Amniotic stem cell (primary cell): ENCODE results near the gene THOC1.

Experiments used
- DNase-seq: peaks from one replicate; lab custom pipeline; 2025; lab: John Stamatoyannopoulos, UW

THOC1 gene

DNA sequence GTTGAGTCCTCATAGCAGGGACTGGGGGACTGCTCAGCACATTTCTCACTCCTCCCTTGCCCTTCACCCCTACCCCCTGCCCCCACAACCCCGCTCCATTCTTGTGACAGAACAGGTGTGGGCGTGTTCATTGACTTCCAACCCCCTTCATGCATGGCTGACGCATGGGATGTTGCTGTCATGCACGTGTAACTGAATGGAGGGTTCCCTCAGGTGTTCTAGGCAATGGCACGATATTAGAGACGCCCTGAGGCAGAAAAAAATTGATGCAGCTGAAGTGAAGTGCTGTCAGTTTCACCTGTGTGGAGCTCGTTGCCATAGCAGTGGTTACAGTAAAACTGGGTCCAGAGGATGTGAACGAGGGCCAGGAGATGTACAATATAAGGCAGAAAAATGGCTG is 6.5 kb upstream of the THOC1 start:
- DNase-seq, result no peak

GRCh38 chr18:273525-273924 is 5.7 kb upstream of the THOC1 start:
- no peak for DNase-seq

GRCh38 chr18:272650-273049 is 4.8 kb upstream of the THOC1 start:
- no peak for DNase-seq

DNA sequence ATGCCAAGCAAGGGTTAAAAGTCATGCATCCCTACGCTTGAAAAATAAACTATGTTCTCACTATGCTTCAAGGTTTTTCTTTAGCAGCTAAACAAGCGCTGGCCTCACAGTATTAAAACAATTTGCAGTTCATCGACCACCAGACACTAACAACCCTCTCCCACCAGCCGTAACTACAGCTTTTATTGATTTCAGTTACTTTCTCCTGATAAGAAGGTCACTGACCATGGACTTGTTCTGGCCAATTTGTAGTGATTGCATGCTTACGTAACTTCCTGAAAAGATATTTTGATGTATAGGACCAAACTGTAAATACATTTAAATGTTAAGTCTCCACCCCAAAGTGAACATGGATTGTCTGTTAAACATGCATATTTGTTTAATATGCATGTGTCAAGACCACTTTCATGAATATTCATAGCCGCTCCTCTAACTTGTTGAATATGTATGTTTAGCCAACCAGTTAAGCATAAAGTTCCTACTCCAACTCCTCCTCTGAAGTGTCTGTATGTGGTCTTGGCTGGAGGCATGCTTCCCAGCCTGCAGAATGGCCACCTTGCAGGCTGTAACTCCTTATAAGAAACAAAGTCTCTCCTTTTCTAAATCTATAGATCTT is 1.7 kb upstream of the THOC1 start:
- DNase-seq, result no peak

- DNase-seq, result no peak
Measured at GRCh38 chr18:267380-267687, 513 bp downstream of the THOC1 start.

GRCh38 chr18:261398-262073 is 6.3 kb downstream of the THOC1 start:
- DNase-seq, result no peak

- DNase-seq, result no peak
Measured at GRCh38 chr18:260547-260946, 7.3 kb downstream of the THOC1 start.

DNA sequence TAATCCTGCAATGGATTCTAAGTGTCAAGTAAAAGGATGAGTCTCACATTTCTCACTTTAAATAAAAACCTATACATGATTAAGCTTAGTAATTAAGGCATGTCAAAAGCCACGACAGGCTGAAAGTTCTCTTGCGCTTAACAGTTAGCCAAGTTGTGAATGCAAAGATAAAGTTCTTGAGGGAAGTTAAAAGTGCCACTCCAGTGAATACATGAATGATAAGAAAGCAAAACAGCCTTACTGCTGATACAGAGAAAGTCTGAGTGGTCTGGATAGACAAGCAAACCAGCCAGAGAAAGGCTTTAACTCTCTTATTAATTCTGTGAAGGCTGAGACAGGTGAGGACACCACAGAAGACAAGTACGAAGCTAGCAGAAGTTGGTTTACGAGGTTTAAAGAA is 12.7 kb downstream of the THOC1 start:
- DNase-seq, result no peak

- no peak for DNase-seq
Measured at GRCh38 chr18:253121-253520, 14.7 kb downstream of the THOC1 start.

GRCh38 chr18:251572-251971 is 16.3 kb downstream of the THOC1 start:
- no peak for DNase-seq

DNA sequence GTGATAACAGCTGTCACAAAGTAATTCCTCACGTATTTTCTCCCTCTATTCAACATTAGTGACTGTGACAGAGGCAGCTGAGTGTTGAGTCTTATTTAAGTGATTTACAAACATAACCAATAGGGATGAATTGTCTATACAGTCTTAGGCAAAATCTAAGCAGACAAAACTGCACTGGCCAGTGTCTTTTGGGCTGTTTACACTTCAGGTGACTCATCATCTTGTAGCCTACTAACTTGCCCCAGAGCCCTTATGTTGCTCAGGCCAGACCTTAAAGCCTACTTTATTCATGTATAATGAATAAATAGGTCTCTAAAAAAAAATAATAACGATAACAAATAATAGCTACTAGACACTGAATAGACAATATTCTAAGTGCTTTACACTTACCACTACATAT is 17.2 kb downstream of the THOC1 start:
- no peak for DNase-seq

DNA sequence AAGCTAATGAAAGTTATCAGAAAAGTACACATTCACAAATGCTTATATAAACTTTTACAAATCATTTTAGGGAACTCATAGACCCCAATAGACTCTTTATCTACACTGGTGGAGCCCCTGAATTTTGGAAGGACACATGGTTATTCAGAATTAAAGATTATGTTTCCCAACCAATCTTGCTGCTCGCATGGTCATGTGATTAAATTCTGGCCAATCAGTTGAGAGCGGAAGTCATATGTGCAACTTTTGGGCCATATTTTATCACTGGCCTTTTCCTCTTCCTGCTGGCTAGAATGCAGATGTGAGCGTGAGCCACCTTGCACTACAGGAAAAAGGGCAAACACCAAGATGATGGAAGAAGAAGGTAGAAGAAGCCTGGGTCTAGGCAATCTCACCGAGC is 19.8 kb downstream of the THOC1 start:
- no peak for DNase-seq

GRCh38 chr18:245282-245847 is 22.5 kb downstream of the THOC1 start:
- DNase-seq, result no peak

DNA sequence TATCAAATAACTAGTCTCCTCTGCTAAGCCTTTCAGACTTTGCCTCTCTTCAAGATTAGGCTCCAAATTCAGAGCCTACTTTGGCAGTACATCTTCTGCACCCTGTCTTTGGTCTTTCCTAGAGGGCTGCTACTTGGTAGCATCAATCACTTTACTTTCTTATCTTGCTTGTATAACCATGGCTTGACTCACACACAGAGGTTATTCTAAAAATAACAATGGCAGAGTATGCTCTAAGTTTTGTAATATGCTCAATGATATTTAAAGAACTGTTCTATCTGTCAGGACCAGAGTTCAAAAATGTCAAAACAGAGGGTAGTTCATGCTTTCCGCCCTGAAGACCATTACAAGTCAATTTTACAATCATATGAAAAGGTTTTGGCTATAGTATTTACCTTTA is 27.7 kb downstream of the THOC1 start:
- no peak for DNase-seq

DNA sequence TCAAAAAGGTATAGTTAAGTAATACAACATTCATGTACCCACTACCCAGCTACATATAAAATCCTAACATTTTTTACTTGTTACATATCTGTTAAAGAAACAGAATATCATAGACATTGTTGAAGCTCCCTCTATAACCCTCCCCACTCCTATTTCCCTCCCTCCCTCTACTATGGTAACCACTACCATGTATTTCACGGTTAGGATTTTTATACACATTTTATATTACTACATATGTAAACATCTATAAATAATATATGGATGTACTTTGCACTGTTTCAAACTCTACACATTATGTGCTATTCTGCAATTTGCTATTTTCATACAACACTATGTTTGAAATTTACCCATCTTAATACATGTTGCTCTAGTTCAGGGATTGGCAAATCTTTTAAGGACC is 36.3 kb downstream of the THOC1 start:
- DNase-seq, result no peak

DNA sequence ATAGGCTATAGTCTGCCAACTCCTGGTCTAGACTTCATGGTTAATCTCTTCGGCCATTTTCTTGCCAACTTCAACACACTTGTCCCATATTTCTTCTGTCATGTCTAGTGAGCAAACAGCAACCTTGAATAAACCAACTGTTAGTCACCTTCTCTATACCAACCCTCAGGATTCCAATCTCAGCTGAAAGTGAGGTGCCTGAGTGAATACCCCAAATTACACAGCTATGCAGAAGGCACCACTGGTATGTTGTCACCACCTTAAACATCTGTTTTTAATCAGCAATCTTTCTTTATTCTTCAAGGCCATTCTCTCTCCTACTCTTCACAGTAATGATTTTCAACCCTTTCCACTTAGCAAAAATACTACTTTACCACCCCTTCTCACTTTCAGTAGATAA is 39.3 kb downstream of the THOC1 start:
- DNase-seq, result no peak

- DNase-seq, result no peak
Measured at GRCh38 chr18:227902-228301, 39.9 kb downstream of the THOC1 start.

GRCh38 chr18:227374-227773 is 40.5 kb downstream of the THOC1 start:
- DNase-seq, result no peak

DNA sequence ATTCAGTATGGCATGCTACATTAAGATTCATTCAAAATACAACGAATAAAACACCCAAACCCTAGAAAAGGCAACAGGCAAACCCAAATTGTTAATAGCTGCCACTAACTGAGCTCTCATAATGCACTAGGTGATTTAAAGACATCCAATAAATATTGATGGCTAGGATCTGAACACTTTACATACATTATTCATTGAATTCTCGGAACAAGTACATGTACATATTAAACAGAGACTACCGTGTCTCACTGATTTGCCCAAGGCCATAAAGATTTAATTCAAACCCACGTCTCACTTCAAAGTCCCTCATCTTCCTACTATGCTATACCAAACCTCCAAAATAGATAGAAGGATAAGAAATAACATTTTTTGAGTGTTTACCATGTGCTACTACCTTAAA is 42.1 kb downstream of the THOC1 start:
- no peak for DNase-seq

DNA sequence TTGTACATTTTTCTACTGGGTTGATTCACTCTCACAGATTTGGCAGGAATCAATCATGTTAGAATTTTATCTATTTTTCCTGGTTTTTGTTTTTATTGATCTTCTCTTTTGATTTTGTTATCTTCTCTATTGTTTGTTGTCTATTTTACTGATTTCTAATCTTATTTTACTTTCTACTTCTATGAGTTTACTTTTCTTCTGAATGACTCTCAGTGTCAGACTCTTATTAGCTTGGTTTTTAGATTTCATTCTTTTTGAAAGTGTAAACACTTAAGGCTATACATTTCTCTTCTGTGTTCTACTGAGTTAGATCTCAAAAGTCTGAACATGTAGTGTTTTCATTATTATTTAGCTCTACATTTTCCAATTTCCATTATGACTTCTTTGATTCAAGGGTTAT is 47.1 kb downstream of the THOC1 start:
- no peak for DNase-seq

DNA sequence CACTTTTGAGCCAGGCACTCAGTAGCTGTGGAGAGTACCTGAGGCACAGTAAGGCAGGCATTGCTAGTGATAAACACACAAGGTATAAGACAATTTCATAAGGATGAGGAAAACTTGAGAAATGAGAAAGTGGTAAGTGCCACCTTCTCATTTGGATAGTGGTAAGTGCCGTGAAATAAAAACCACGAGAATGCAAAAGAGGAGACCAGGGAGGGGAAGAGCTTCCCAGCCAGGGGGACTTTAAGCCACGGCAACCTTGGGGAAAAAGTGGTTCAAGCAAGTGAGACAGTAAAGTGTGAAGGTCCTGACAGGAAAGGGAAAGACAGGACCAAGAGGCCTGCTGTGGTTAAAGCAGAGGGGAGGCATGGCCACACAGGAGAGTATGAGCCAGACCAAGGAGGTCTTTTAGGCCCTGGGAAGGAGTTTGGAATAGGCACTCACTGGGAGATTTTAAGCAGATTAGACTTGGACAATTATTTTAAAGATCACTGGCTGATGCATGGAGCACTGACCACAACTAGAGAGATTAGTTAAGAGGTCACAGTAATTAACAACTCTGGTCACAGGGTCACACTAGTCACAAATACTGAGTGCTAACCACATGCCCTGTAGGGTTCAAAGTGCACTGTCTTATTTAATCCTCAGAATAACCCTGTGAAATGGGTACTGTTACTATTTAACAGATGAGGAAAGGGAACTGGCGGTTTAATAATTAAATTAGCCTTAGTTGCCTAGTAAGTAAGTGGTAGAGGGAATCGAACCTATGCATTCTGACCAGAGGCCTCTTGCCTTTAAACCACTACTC is 50.1 kb downstream of the THOC1 start:
- DNase-seq, result no peak

- DNase-seq, result no peak
Measured at GRCh38 chr18:215448-216010, 52.3 kb downstream of the THOC1 start.

DNA sequence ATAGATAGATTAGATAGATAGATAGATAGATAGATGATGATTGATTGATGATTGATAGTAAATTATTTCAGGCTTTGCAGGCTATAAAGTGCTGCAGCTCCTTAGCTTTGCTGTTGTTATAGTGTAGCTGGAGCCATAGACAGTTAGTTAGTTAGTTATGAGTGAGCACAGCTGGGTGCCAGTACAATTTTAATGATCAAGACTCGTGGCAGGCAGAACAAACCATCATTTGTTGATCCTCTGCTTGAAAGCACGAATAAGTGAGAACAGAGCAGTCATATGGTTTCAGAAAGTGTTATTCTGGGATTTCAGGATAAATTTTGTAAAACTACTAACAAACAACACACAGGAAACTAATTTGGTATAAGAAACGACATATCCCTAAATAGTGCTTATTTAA is 53.9 kb downstream of the THOC1 start:
- no peak for DNase-seq
